ENCODE measurements around the gene SCNN1A. TPM values are rescaled to one million over a fixed set of nuclear protein-coding genes. Genes with fewer than 3 reads are reported as not detected.

Gene SCNN1A
- total and polyA plus RNA-seq, 2 of the 13 experiments (the other 11 are each of a cell fraction or from before 2014, with no cell fraction given) = 1.5 to 14.6 TPM

DNA sequence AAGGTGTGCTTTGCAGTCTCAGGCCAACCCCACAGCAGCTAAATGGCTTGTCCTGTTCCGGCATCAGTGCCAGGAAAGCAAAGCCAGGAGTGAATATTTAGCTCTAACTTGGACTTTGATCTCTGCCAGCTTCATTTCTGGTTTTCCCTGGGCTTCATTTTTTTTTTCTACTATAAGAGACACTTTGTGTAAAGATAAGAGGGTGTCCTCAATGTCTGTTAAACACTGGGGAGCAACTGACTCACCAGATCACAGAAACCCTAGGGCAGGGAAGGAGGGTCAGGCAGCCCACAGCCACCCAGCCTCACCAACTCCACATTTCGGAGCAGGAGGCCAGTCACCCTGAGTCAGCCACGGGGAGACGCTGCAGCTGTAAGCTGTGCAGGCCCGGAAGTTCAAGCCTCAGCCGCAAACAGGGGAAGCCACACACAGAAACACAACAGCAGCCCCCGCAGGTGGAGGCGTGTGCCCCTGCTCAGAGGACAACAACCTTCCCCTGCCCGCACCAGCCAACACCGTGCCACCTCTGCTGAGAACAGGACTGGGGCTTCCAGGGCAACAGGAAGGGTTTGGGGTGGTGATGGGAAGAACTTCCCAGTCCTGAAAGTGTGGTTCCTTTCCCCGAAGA lies 39.8 kb downstream of the SCNN1A start (continued):
- TF ChIP-seq ATM (IDR thresholded peaks at IDR 0.05; ENCODE audit: borderline replicate concordance) (no peak), RBM22 (optimal IDR thresholded peaks at IDR 0.05; ENCODE audit: low read length) (peak; percentile 75), EP300 (IDR thresholded peaks at IDR 0.05; ENCODE audit: low read depth in 2 of 2, low read length in 2 of 2) (peak in 1 of 2 experiments; percentile 5; a peak in 1 of 4 replicates), EP300 (CRISPR knock-in tag; IDR thresholded peaks at IDR 0.05; ENCODE audit: borderline replicate concordance) (peak; percentile 22; the same call in 1 of the 2 replicates), NRL (CRISPR knock-in tag; IDR thresholded peaks at IDR 0.05; ENCODE audit: borderline replicate concordance) (no peak), ATF7 (IDR thresholded peaks at IDR 0.05) (no peak), ATF7 (CRISPR knock-in tag; IDR thresholded peaks at IDR 0.05) (no peak), SIX4 (CRISPR knock-in tag; IDR thresholded peaks at IDR 0.05) (no peak), ZNF337 (CRISPR knock-in tag; IDR thresholded peaks at IDR 0.05; ENCODE audit: borderline replicate concordance, low read depth) (no peak), ZNF441 (CRISPR knock-in tag; IDR thresholded peaks at IDR 0.05; ENCODE audit: borderline replicate concordance) (no peak), ZNF781 (CRISPR knock-in tag; IDR thresholded peaks at IDR 0.05; ENCODE audit: borderline replicate concordance, not compliant biosample characterization) (no peak), NBN (conservative IDR thresholded peaks at IDR 0.05) (no peak), MTA1 (CRISPR knock-in tag; IDR thresholded peaks at IDR 0.05; ENCODE audit: borderline replicate concordance) (no peak), ZNF296 (CRISPR knock-in tag; conservative IDR thresholded peaks at IDR 0.05) (no peak), WIZ (CRISPR knock-in tag; IDR thresholded peaks at IDR 0.05) (no peak), TCF7 (IDR thresholded peaks at IDR 0.05; ENCODE audit: low read depth) (no peak), ZNF776 (CRISPR knock-in tag; IDR thresholded peaks at IDR 0.05) (no peak), ZNF510 (CRISPR knock-in tag; IDR thresholded peaks at IDR 0.05; ENCODE audit: low read depth) (no peak), ZNF138 (CRISPR knock-in tag; IDR thresholded peaks at IDR 0.05; ENCODE audit: low read depth) (no peak), KLF13 (CRISPR knock-in tag; IDR thresholded peaks at IDR 0.05) (no peak), NFKB2 (CRISPR knock-in tag; IDR thresholded peaks at IDR 0.05; ENCODE audit: borderline replicate concordance) (no peak), ISX (CRISPR knock-in tag; conservative IDR thresholded peaks at IDR 0.05) (no peak), MTF1 (CRISPR knock-in tag; IDR thresholded peaks at IDR 0.05) (no peak), ZNF331 (CRISPR knock-in tag; IDR thresholded peaks at IDR 0.05) (no peak), ZMYM4 (CRISPR knock-in tag; IDR thresholded peaks at IDR 0.05) (no peak), SNRNP70 (IDR thresholded peaks at IDR 0.05; ENCODE audit: low read depth, low read length) (no peak)
- TF ChIP-seq, protein P1, sequence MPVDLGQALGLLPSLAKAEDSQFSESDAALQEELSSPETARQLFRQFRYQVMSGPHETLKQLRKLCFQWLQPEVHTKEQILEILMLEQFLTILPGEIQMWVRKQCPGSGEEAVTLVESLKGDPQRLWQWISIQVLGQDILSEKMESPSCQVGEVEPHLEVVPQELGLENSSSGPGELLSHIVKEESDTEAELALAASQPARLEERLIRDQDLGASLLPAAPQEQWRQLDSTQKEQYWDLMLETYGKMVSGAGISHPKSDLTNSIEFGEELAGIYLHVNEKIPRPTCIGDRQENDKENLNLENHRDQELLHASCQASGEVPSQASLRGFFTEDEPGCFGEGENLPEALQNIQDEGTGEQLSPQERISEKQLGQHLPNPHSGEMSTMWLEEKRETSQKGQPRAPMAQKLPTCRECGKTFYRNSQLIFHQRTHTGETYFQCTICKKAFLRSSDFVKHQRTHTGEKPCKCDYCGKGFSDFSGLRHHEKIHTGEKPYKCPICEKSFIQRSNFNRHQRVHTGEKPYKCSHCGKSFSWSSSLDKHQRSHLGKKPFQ (CRISPR knock-in tag; IDR thresholded peaks at IDR 0.05; ENCODE audit: insufficient replicate concordance) = no peak
- TF ChIP-seq, protein P2, sequence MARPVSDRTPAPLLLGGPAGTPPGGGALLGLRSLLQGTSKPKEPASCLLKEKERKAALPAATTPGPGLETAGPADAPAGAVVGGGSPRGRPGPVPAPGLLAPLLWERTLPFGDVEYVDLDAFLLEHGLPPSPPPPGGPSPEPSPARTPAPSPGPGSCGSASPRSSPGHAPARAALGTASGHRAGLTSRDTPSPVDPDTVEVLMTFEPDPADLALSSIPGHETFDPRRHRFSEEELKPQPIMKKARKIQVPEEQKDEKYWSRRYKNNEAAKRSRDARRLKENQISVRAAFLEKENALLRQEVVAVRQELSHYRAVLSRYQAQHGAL (CRISPR knock-in tag; IDR thresholded peaks at IDR 0.05; ENCODE audit: not compliant biosample characterization) = peak; percentile 52
- TF ChIP-seq, protein P3, sequence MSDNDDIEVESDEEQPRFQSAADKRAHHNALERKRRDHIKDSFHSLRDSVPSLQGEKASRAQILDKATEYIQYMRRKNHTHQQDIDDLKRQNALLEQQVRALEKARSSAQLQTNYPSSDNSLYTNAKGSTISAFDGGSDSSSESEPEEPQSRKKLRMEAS (IDR thresholded peaks at IDR 0.05) = no peak
- TF ChIP-seq, protein P4, sequence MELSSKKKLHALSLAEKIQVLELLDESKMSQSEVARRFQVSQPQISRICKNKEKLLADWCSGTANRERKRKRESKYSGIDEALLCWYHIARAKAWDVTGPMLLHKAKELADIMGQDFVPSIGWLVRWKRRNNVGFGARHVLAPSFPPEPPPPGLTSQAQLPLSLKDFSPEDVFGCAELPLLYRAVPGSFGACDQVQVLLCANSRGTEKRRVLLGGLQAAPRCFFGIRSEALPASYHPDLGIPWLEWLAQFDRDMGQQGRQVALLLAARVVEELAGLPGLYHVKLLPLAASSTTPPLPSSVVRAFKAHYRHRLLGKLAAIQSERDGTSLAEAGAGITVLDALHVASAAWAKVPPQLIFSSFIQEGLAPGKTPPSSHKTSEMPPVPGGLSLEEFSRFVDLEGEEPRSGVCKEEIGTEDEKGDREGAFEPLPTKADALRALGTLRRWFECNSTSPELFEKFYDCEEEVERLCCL (CRISPR knock-in tag; IDR thresholded peaks at IDR 0.05; ENCODE audit: borderline replicate concordance) = no peak

Measured in HepG2 (cell line).